Occipital lobe (tissue), 2 donors: ENCODE measurements around the gene ABCD1. TPM values are rescaled to one million over a fixed set of nuclear protein-coding genes. Genes with fewer than 3 reads are reported as not detected.
"Not testable (repeated sequence)": the region's sequence is repeated elsewhere in the genome, so short reads cannot be mapped to it uniquely, and the experiment has no call there.

ENCODE experiments used
- DNase-seq: peaks from one replicate; lab custom pipeline; 2025; lab: John Stamatoyannopoulos, UW
- total RNA-seq: library from RNA; depleted of rRNA; stranded (reverse); fragments of >200 nt; gene quantifications from one replicate; pipeline ENCODE4 v1.2.3, GENCODE V29; 2014

Gene ABCD1
- total RNA-seq, 1 donor from 2014 or later: 5.0 TPM

DNA sequence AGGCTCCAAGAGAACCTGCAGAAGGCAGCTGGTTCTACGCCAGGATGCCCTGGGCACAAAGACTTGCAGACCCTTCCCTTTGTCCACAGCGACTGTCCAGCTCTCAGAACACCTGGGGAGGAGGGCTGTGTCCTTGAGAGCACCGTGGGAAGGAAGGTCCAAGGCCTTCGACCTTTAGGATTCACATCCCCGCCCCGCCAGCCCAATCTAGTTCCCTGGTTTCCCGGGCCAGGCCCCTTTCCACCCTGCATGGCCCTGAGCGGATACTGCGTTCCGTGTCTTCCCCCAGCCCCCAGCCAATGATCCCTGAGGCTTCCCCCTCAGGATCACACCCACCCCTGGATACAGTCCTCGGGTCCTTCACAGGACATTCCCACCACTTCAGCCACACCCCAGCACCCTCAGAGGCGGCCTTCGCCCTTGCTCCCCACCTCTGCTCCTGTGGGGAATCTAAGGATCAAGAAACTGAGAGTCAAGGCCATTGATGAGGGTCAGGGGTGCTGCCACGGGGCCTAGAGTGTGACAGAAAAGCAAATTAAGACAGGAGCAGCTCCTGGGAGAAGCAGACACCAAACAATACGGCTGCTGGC is 9.1 kb downstream of the ABCD1 start:
- DNase-seq: no peak

GRCh38 chrX:153734871-153735270 is 10.2 kb downstream of the ABCD1 start:
- DNase-seq: no peak

DNA sequence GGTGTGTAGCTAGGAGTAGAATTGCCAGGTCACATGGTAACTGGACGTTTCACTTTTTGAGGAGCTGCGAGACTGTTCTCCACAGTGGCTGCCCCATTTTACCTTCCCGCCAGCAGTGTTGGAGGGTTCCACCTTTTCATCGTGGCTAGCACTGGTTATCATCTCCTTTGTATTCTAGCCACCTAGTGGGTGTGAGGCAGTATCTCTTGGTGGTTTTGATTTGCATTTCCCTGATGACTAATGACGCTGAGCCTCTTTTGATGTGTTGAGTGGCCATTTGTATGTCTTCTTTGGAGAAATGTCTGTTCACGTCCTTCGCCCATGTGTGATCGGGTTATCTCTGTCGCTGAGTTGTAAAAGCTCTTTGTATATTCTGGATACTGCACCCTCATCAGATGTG is 10.6 kb downstream of the ABCD1 start:
- DNase-seq: no peak

DNA sequence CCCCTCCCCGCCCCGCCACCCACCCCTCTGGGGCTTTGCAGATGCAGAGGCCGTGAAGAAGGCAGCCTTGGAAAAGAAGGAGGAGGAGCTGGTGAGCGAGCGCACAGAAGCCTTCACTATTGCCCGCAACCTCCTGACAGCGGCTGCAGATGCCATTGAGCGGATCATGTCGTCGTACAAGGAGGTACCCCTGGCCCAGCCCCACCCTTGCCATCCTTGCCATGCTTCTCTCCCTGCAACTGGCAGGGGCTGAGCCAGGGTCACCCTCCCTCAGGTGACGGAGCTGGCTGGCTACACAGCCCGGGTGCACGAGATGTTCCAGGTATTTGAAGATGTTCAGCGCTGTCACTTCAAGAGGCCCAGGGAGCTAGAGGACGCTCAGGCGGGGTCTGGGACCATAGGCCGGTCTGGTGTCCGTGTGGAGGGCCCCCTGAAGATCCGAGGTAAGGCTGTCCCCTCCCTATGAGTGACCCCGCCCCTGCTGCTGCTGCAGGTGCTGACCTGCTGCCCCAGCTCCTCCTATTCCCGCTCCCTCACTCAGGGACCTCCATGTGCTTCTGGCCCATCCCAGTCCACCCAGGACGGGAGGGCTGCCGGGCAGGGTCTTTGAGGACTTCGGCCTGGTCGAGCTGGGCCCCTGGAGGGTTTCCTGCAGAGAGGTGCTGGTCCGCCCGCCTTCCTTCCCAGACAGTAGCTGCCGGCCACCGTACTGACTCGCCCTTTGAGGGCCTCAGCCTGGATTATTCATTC is 11.6 kb downstream of the ABCD1 start:
- no peak for DNase-seq

DNA sequence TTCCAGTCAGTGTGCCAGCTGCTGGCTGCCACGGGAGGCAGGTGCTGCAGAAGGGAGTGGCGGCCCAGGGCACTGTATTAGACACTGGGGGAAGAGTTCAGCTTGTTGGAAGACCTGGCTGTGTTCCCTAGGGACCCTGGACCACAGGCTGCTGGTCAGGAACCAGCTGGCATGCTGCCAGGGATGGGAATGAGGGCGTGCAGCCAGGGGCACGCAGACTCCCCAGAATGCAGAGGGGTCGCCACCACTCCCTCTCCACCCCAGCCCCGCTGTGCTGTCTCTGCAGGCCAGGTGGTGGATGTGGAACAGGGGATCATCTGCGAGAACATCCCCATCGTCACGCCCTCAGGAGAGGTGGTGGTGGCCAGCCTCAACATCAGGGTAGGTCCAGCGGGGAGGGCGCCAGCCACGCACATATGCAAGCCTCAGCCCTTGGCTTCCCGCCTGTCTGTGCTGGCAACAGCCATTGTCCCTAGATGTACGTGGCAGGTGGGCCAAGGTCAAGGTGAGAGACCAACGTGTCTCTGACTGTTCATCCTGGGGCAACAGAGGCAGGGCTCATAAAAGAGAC is 12.3 kb downstream of the ABCD1 start:
- DNase-seq: no peak

DNA sequence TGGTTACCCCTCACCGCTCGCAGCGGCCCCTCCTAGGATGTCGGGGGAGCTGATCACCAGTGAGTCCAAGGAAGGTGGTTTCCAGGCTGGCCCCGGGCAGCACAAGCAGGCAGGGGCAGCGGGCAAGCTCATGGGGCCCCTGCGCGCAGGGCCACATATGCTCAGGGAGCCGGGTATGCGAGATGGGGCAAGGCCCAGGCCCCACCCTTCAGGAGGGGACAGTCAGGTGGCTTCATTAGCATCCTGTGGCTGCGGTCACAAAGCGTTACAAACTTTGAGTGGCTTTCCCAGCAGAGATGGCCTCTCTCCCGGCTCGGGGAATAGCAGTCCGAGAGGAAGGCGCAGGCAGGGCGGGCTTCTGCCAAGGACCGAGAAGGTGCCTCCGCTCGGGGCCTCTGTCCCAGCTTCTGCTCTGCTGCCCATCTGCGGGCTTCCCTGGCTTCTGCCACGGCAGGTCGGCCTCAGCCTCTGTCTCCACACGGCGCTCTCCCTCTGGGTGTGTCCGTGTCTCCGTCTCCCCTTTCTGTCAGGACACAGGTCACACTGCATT is 13.5 kb downstream of the ABCD1 start:
- DNase-seq: no peak

- DNase-seq: no peak
Measured at GRCh38 chrX:153739754-153740486, 15.3 kb downstream of the ABCD1 start.

- no peak for DNase-seq
Measured at GRCh38 chrX:153740631-153741222, 16.1 kb downstream of the ABCD1 start.

DNA sequence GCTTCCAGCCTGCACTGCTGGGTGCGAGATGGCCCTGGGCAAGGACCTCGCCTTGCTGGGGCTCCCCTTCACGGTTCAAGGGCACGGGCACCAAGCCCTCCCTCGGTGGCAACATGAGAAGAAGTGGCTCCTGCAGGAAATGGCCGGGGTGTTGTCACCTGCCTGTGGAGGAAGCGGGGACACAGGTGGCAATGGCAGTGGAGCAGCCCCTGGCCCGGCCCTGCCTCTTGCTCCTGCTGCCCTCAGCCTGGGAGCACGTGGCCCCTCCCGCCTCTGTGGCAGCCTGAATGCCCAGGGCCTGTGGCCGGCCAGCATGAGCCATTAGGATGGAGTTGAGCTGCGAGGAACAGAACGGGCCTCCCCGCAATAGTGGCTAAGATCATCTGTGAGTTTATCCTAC is 16.8 kb downstream of the ABCD1 start:
- no peak for DNase-seq

GRCh38 chrX:153742111-153742510 is 17.5 kb downstream of the ABCD1 start:
- DNase-seq: not testable (repeated sequence)

DNA sequence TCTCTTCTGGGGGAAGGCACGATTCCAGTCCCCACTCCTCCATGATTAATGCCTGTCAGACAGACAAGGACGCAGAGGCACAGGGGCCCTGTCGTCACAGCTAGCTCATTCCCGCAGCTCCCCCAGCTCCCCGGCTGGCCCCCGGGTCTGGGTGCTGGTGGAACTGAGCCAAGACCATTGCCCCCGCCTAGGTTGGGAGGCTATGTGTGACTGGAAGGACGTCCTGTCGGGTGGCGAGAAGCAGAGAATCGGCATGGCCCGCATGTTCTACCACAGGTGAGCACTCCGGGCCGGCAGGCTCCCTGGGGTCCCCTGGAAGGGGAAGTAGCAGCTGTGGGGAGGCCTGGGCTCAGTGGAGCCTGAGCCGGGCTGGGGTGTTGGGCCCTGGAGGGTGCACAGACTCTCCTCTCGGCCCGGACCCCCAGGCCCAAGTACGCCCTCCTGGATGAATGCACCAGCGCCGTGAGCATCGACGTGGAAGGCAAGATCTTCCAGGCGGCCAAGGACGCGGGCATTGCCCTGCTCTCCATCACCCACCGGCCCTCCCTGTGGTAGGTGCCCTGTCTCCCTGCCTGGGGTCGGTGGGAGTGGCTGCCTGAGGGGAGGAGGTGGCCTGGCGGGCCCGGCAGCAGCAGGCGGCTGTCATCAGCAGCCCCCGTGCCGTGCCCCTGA is 18.3 kb downstream of the ABCD1 start:
- DNase-seq: not testable (repeated sequence)

- DNase-seq: not testable (repeated sequence)
Measured at GRCh38 chrX:153743468-153744209, 19.0 kb downstream of the ABCD1 start.

DNA sequence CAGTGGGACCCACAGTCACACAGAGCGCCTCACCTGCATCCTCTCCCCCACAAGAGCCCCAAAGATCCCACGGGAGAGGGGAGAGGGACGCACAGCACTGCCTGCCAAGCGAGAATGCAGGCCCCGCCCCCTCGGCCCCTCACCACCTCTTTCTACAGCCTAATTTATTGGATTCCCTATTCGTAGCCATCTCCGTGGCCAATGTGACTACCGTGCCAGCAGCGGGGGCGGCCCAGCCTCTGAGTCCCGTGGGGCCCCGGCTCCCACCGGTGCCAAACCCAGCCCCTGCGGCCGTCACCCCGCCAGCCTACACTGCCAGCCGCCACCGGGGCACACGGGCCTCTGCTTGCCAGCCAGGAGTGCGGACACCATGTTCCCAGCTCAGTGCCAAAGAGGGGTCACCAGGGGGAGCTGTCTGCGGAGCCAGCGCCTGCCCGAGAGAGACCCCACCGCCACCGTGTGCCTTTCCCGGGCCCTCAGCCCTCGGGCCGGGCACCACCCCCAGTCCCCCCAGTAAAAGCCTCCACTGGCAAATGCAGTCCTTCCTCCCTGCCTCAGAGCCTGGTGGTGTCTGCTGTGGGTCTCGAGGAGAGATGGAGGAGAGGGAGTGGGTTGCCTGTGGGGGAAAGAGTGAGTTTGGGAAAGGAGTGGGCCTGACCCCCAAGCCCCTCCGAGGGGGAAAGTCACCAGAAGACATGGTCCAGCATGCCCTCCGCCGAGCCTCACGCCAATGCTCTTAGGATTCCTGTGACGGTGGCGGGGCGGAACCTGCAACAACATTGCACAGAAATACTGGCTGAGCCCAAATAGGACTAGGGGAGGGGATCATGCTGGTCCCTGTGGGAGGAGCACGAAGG is 19.8 kb downstream of the ABCD1 start:
- no peak for DNase-seq

DNA sequence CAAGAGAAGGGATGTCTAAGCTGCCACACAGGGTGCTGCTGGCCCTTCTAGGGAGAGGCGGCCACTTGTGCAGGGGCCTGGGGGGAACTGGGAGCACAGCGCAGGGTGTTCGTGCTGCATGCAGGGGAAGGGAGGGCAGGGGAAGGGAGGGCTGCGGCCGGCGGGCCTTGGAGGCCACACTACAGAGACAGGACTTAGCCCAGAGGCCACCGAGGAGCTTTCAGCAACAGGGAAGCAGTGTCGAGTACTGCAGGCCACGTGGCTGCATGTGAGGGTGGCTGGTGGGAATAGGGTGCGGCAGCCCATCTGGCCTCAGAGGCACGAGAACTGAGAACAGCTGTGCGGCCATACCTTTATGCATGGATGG is 20.4 kb downstream of the ABCD1 start:
- DNase-seq: not testable (repeated sequence)

DNA sequence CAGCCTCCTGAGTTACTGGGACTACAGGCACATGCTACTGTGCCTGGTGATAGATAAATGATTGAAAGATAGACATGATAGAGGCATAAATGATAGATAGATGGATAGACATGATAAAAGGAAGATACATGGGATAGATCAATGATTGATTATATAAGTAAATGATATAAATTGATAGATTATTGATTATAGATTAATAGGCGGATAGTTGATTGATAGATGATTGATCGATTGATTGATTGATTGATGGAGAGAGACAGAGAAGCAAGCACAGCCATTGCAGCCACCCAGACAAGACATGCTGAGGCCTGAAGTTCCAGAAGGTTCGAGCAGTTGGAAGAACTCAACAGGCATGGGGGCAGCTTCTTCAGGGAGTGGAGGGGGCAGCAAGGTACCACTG is 21.7 kb downstream of the ABCD1 start:
- DNase-seq: no peak

DNA sequence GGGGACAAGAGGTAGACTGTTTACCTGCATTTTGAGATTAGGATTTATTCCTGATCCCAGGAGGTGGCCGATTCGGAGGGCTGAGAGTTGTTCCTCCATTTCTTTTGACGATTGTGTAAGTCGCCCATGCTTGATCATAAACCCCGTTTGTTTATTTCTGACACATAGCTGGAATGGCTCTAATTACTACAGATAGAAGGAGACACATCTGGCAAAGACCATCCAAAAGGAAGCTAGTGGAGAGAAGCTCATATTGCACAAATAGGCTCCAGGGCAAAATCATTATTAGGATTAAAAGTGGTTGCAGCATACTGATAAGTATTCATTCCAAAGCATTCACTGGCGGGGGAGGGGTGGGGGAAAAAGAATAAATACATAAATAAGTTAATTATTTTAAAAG is 22.3 kb downstream of the ABCD1 start:
- DNase-seq: not testable (repeated sequence)

DNA sequence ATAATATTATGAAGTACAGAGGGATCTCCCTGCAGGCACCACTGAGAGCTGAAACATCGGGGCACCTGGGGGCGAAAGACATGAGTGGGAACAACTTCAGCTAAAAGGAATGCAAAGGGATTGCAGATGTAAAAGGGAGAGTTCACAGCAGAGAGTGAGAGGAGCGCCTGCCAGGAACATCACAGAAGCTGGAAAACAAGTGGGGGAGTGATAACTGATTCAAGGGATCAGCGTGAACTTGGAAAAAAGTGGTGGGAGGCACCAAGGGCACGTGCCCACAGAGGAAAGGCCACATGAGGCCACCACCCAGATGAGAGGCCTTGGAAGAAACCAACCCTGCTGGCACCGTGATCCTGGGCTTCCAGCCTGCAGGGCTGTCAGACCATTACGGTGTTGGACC is 24.4 kb downstream of the ABCD1 start:
- not testable (repeated sequence) for DNase-seq

DNA sequence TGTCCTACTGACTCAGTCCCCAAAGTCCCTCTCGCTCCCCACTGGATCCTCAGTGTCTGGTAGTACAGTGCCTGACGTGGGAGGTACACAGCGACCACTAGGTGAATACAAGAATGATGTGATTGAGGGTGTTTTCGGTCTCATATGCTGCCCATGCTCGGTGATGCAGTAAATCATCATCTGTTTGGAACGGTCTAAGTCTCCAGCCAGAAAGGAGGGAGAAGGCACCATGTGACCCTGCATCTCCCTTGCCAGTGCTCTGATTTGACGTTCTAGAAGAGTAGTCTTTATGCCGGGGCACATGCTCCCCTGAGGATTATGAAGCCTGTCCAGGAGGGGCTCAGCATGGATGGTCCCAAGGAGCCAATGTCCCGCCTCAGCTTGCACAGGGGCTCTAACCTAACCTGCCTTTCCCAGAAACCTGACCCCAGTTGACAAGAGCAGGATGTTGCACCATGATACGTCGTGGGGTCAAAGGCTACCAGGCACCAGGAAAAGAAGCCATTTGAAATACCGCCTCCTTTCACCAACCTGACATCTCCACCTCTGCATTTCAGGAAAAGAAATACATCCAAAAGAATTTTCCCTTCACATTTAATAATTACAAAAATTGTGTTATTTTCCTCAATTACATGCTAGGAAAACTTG is 25.6 kb downstream of the ABCD1 start:
- no peak for DNase-seq

DNA sequence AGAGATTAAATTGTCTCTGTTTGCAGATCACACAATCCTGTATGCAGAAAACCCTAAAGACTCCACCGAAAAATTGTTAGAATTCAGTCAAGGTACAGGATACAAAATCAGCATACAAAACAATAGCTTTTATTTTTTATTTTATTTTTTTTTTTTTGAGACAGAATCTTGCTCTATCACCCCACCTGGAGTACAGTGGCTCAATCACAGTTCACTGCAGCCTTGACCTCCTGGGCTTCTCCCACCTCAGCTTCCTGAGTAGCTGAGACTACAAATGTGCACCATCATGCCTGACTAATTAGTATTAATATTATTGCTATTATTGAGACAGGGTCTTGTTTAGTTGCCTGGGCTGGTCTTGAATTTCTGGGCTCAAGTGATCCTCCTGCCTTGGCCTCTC is 30.5 kb downstream of the ABCD1 start:
- DNase-seq: no peak
